Measurements from ENCODE around the gene OLFM4.

The OLFM4 gene

GRCh38 chr13:53100394-53101063 is 71.9 kb downstream of the OLFM4 start:
- no peak overlapping the region for H3K27ac ChIP-seq (ENCODE audit: low read depth, low read length)
- H3K36me3 ChIP-seq (ENCODE audit: control insufficient read depth, insufficient read depth, low read length) = no peaks in the 10 kb centered on the region
- H3K9me3 ChIP-seq (ENCODE audit: control insufficient read depth, insufficient read depth, low read length) = no peaks in the 10 kb centered on the region
- no peak overlapping the region for H3K4me3 ChIP-seq (ENCODE audit: low read depth, low read length)
- no peak overlapping the region for H3K9ac ChIP-seq (ENCODE audit: low read depth, low read length)
- no peaks in the 10 kb centered on the region for H3K4me1 ChIP-seq (ENCODE audit: control insufficient read depth, insufficient read depth, low read length)
- no peaks in the 10 kb centered on the region for H3K27me3 ChIP-seq (ENCODE audit: control insufficient read depth, insufficient read depth, low read length)

Measured in HUES48 (cell line).